Measurements from ENCODE around the gene TRIM24. TPM values are rescaled to one million over a fixed set of nuclear protein-coding genes. Genes with fewer than 3 reads are reported as not detected.

Gene TRIM24
- total and polyA plus RNA-seq, 2 of the 13 experiments (the other 11 are each of a cell fraction or from before 2014, with no cell fraction given) = 100 to 106 TPM

DNA sequence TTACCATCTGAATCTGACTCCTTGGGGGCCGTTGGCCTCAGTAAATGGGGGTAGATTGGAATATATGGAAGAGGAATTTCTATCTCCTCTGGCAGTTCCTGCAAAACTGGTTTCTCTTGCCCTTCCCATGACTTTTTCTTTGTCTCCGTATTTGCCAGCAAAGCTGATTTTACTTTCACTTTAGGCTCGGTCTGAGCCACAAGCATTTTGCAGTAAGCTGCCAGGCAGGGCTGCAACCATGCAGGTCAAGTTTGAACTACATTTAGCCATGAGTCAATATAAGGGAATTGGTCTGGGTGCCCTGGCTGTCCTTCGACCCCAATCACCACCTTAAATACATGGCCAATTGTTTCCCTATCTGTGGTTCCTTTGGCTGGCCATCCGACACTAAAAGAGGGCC, 104.3 kb downstream of the TRIM24 start (continued):
- TF ChIP-seq, protein P1, sequence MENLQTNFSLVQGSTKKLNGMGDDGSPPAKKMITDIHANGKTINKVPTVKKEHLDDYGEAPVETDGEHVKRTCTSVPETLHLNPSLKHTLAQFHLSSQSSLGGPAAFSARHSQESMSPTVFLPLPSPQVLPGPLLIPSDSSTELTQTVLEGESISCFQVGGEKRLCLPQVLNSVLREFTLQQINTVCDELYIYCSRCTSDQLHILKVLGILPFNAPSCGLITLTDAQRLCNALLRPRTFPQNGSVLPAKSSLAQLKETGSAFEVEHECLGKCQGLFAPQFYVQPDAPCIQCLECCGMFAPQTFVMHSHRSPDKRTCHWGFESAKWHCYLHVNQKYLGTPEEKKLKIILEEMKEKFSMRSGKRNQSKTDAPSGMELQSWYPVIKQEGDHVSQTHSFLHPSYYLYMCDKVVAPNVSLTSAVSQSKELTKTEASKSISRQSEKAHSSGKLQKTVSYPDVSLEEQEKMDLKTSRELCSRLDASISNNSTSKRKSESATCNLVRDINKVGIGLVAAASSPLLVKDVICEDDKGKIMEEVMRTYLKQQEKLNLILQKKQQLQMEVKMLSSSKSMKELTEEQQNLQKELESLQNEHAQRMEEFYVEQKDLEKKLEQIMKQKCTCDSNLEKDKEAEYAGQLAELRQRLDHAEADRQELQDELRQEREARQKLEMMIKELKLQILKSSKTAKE (CRISPR knock-in tag; IDR thresholded peaks at IDR 0.05; ENCODE audit: borderline replicate concordance) = 0 out of 2 replicates have a peak, but pooled peaks have one; percentile 38
- TF ChIP-seq ZNF451 (CRISPR knock-in tag; IDR thresholded peaks at IDR 0.05) (no peak), MAF1 (CRISPR knock-in tag; IDR thresholded peaks at IDR 0.05; ENCODE audit: borderline replicate concordance) (no peak), ZBTB21 (CRISPR knock-in tag; IDR thresholded peaks at IDR 0.05) (no peak), RAD51 (IDR thresholded peaks at IDR 0.05; ENCODE audit: borderline replicate concordance) (no peak), CEBPB (IDR thresholded peaks at IDR 0.05; ENCODE audit: borderline replicate concordance, low read depth, low read length) (no peak), NAIF1 (CRISPR knock-in tag; IDR thresholded peaks at IDR 0.05; ENCODE audit: borderline replicate concordance) (no peak), FOXO1 (CRISPR knock-in tag; IDR thresholded peaks at IDR 0.05) (no peak), ATF7 (IDR thresholded peaks at IDR 0.05) (no peak), ATF7 (CRISPR knock-in tag; IDR thresholded peaks at IDR 0.05) (no peak), ZBTB20 (CRISPR knock-in tag; IDR thresholded peaks at IDR 0.05; ENCODE audit: borderline replicate concordance, low read depth) (no peak), RARA (CRISPR knock-in tag; IDR thresholded peaks at IDR 0.05) (peak; percentile 58), MTF1 (CRISPR knock-in tag; IDR thresholded peaks at IDR 0.05) (no peak), FOXM1 (CRISPR knock-in tag; IDR thresholded peaks at IDR 0.05) (no peak), KLF16 (CRISPR knock-in tag; IDR thresholded peaks at IDR 0.05) (no peak), MXI1 (IDR thresholded peaks at IDR 0.05; ENCODE audit: borderline replicate concordance, low read depth, low read length) (0 out of 3 replicates have a peak, but pooled peaks have one; percentile 9), HNRNPLL (IDR thresholded peaks at IDR 0.05; ENCODE audit: low read depth, low read length, poor library complexity, severe bottlenecking) (no peak), CCDC6 (CRISPR knock-in tag; IDR thresholded peaks at IDR 0.05) (no peak), NR3C1 (CRISPR knock-in tag; IDR thresholded peaks at IDR 0.05) (no peak), GFI1 (CRISPR knock-in tag; IDR thresholded peaks at IDR 0.05; ENCODE audit: borderline replicate concordance) (no peak), ZNF367 (CRISPR knock-in tag; IDR thresholded peaks at IDR 0.05; ENCODE audit: borderline replicate concordance) (no peak), ZNF615 (CRISPR knock-in tag; IDR thresholded peaks at IDR 0.05; ENCODE audit: borderline replicate concordance) (no peak), POLR2A (IDR thresholded peaks at IDR 0.05; ENCODE audit: insufficient read depth in 1 of 2, low read depth in 2 of 2, low read length in 2 of 2) (peak in 1 of 2 experiments; percentile 14; a peak in 2 of 4 replicates), THYN1 (CRISPR knock-in tag; IDR thresholded peaks at IDR 0.05; ENCODE audit: borderline replicate concordance, low read depth) (no peak), NCOR1 (IDR thresholded peaks at IDR 0.05; ENCODE audit: borderline replicate concordance, low read length) (0 out of 2 replicates have a peak, but pooled peaks have one; percentile 25), SOX5 (CRISPR knock-in tag; IDR thresholded peaks at IDR 0.05; ENCODE audit: borderline replicate concordance) (no peak), TOE1 (CRISPR knock-in tag; IDR thresholded peaks at IDR 0.05) (no peak)
- TF ChIP-seq, protein P2, sequence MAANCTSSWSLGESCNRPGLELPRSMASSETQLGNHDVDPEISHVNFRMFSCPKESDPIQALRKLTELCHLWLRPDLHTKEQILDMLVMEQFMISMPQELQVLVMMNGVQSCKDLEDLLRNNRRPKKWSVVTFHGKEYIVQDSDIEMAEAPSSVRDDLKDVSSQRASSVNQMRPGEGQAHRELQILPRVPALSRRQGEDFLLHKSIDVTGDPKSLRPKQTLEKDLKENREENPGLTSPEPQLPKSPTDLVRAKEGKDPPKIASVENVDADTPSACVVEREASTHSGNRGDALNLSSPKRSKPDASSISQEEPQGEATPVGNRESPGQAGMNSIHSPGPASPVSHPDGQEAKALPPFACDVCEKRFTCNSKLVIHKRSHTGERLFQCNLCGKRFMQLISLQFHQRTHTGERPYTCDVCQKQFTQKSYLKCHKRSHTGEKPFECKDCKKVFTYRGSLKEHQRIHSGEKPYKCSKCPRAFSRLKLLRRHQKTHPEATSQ (CRISPR knock-in tag; IDR thresholded peaks at IDR 0.05; ENCODE audit: borderline replicate concordance) = no peak
- TF ChIP-seq, protein P3, sequence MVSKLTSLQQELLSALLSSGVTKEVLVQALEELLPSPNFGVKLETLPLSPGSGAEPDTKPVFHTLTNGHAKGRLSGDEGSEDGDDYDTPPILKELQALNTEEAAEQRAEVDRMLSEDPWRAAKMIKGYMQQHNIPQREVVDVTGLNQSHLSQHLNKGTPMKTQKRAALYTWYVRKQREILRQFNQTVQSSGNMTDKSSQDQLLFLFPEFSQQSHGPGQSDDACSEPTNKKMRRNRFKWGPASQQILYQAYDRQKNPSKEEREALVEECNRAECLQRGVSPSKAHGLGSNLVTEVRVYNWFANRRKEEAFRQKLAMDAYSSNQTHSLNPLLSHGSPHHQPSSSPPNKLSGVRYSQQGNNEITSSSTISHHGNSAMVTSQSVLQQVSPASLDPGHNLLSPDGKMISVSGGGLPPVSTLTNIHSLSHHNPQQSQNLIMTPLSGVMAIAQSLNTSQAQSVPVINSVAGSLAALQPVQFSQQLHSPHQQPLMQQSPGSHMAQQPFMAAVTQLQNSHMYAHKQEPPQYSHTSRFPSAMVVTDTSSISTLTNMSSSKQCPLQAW (CRISPR knock-in tag; IDR thresholded peaks at IDR 0.05) = no peak
